Fibroblast of skin of left quadriceps (primary cell): ENCODE measurements around the gene RNF8.
A peak's percentile ranks its signal among the peaks of the same experiment; 100 is the strongest.
"Not testable (repeated sequence)": the region's sequence is repeated elsewhere in the genome, so short reads cannot be mapped to it uniquely, and the experiment has no call there.

ENCODE experiments used
- DNase-seq, 2 experiments: peaks; one replicate each; pipeline ENCODE4 v3.0.0-alpha.2; 2013; ENCODE audit warnings: low read depth in 2 of 2

RNF8 gene

GRCh38 chr6:37399131-37399530 is 45.3 kb downstream of the RNF8 start:
- DNase-seq: no peak

GRCh38 chr6:37399795-37400490 is 46.2 kb downstream of the RNF8 start:
- DNase-seq: no peak

DNA sequence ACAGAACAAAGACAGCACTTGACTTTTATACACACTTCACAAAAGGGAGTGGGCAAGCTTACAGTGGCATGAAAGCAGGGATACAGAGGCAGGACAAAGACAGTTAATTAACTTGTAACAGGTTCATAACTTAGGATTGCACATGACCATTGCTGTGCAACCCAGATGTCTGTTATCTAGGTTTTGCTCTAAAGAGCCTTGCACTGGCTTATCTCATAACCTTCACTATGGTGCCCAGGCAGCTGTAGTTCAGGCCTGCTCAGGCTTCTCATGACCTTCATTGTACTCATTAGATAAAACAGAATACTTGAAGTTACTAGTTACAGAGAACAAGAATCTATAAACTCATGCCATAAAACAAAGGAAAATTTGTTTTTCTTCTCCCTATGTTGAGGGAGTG is 47.9 kb downstream of the RNF8 start:
- not testable (repeated sequence) for DNase-seq

GRCh38 chr6:37406726-37407341 is 53.1 kb downstream of the RNF8 start:
- DNase-seq: no peak

GRCh38 chr6:37407948-37408347 is 54.2 kb downstream of the RNF8 start:
- DNase-seq: no peak

DNA sequence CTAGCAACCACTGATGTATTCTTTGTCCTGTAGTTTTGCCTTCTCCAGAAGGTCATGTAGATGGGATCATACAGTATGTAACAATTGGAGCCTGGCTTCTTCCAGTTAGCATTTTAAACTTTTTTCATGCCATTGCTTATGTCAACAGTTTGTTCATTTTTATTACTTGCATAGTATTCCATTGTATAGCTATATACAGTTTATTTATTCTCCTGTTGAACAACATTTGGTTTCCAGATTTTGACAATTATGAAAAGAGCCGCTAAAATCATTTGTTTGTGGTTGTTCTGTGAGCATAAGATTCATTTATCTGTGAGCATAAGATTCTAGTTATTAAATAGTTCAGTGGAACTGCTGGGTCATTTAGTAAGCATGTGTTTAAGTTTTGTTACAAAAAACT is 55.7 kb downstream of the RNF8 start:
- no peak for DNase-seq

GRCh38 chr6:37417393-37417792 is 63.6 kb downstream of the RNF8 start:
- no peak for DNase-seq

DNA sequence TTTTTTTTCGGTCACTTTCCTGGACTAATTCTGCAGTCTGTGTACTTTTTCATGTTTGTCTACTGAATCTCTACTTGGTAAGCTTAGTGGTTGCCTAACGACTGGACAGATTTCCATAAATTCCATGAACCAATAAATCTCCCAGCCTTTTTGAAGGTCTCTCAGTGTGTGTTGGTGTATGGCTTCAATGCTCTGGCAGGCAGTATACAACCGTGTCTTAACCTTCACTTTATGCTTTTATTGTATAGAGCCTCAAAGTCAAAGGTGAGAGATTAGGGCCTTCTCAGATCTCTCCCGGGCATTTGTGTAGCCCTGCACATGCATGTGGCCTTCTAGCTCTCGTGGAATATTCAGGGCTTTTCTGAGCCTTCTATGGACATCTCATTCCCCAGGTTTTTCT is 64.9 kb downstream of the RNF8 start:
- no peak for DNase-seq

GRCh38 chr6:37426058-37426944 is 72.5 kb downstream of the RNF8 start:
- no peak for DNase-seq

GRCh38 chr6:37426945-37427510 is 73.2 kb downstream of the RNF8 start:
- DNase-seq: no peak

DNA sequence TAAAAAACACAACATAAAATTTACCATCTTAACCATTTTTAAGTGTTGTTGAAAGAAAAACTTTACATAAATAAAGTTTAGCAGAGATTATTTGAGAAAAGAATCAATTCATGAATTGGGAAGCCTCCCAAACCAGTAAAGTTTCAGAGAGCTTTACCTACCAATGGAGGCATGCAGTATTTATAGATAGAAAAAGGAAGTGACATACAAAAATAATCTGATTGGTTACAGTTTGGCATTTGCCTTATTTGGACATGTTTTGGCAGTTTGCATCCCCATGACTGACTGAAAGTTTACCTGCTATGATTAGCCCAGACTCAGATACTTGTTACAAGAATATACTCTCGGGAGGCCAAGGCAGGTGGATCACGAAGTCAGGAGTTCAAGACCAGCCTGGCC is 75.6 kb downstream of the RNF8 start:
- DNase-seq: no peak

GRCh38 chr6:37432590-37432915 is 78.8 kb downstream of the RNF8 start:
- no peak for DNase-seq

DNA sequence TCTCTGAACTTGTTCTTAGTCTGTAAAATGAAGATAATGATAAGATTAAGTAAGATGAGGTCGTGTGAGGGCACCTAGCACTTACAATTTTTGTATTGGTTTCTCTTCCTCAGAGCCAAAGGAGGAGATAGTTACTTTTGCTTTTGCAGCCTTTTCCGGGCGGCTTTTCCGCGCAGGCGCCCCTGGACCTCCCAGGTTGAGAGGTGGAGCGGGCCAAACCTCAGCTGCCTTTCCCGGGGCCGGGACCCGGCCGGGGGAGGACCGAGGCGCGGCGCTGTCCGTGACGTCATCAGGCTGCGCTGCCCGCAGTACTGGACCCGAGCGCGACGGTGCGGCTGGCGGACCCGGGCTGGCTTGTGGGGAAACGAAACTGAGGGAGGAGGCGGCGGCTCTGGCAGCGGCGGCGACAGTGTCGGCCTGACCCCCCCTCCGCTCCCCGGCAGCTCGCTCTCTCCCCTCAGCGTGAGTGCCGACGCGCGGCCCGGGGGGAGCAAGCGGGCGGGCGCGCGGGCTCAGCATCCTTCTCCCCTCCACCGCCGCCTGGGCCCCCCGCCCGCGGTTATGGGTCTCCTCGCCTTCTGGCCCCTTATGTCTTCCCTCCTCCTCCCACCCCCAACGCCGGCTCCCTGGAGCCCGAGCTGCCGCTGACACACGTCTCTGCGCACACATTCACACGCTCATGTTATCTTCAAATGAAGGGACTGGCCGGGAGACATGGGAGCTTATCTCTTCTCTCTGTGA is 79.3 kb downstream of the RNF8 start, which contains the start of gene CMTR1:
Gene CMTR1 (plus strand): TSS at position 306 of the 741 bp plus-strand sequence. CDS start 2,409 bp downstream, outside the sequence.
- DNase-seq: peak; percentile 69 to 71

- no peak for DNase-seq
These were observed 80.0 kb downstream of the RNF8 start for GRCh38 chr6:37433657-37434271.

DNA sequence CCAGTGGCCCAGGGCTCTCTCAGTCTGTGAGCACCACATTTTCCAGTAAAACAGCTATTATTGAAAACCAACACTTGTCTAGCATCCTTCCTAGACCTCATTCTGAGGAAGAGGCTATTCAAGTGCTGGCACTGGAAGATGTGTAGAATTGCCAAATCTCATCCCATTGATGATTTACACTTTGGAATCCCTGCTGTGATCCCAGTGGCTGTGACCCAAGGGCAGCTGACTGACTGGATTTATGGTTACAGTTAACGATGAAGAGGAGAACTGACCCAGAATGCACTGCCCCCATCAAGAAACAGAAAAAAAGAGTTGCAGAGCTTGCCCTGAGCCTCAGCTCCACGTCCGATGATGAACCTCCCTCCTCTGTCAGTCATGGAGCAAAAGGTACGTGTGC is 81.6 kb downstream of the RNF8 start:
- no peak for DNase-seq

DNA sequence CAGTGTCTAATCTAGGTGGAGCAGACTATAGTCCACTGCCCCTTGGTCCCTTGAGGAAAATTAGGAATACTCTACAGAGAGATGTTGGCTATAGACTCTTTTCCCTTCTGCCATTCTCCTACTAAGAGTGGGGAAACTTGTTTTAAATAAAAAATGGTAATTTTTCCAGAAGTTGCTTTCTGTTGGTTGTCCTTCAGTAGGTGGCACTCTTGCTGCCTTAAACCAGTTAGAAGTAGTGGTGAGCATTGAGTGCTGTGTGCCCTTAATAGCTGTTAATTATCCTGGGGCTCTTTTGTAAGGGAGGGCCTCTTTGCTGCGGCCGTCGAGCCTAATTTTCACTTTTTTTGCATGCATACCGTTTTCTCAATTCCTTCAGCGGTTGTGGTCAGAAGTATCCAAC is 82.0 kb downstream of the RNF8 start:
- no peak for DNase-seq

GRCh38 chr6:37438930-37439329 is 85.1 kb downstream of the RNF8 start:
- DNase-seq: no peak

DNA sequence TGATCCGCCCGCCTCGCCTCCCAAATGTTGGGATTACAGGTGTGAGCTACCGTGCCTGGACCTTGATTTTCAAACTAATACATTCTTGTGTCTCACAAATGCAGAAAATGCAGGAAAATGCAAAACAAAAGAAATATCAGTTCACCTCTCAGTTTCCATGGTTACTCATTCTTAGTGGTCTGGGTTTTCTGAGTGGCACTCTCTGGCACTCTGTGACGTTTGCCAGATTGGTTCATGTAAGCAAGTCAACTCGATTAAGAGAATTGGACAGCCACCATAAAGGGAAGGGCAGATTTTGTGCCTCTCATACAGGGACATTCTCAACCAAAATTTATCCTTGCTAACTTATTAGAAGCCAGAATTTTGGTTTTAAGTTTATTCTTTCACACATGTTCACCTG is 87.9 kb downstream of the RNF8 start:
- no peak for DNase-seq

DNA sequence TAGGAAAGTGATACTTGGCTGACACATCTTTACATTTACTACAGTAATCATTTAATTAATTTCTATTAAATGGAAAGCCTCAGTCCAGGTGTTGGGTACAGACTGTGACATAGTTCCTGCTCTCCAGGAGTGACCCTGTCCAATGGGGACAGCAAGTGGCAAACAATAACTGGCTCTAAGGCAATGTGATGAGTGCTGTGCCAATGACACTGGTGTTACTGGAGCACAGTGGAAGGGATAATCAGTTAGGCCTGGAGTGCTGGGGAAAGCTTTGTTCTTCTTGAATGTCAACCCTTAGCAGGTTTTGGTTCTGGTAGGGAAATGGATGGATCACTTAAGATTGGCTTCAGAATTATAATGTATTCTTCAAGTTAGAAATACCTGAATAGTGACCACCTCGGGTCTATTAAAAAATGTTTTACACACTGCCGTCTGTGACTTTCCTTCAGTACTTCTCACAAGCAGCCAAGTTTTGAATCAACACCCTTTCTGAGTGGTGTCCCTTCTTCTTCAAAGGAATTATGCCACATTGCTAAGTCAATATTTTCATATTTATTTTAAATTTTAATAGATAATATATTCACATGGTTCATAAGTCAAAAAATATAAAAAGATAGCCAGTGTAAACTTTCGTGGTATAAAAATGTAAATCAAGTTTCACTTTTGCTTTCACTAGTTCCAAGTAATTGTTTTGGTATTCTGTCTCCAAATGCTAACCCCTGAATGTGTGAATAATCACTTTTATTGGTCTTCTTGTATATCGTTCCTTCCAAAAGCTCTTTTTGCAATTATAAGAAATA is 88.8 kb downstream of the RNF8 start:
- no peak for DNase-seq

DNA sequence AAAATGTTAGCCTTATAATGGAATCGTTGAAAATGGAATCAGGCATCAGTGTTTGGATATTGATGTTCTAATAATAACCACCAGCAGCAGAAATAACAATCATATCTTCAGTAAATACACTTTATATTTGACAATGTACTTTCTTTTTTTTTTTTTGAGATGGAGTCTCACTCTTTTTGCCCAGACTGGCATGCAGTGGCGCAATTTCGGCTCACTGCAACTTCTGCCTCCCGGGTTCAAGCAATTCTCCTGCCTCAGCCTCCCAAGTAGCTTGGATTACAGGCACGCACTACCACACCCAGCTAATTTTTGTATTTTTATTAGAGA is 89.4 kb downstream of the RNF8 start:
- not testable (repeated sequence) for DNase-seq
